Esophagus muscularis mucosa (tissue), 4 donors: Measurements from ENCODE around the gene DOCK6. TPM values are rescaled to one million over a fixed set of nuclear protein-coding genes. Genes with fewer than 3 reads are reported as not detected.
"Not testable (repeated sequence)": the region's sequence is repeated elsewhere in the genome, so short reads cannot be mapped to it uniquely, and the experiment has no call there.

Experiments
- DNase-seq: peaks from one replicate; pipeline ENCODE4 v3.0.0-alpha.2; 2017; ENCODE audit errors: extremely low spot score
- H3K27ac ChIP-seq, 4 donors: fragments of 200-600 bp; sonication (generic); replicated peaks in 1 of 4; 1 replicate in 3 of 4; 2 replicates in 1 of 4; pipeline ENCODE4 v1.5.1; 2016 to 2019; ENCODE audit warnings: mild to moderate bottlenecking in 1 of 4
- H3K27me3 ChIP-seq, 4 donors: fragments of 200-600 bp; sonication (generic); one replicate each; pipeline versions ENCODE4 v1.5.1 to v1.6.0; 2016 to 2019
- H3K36me3 ChIP-seq, 4 donors: fragments of 200-600 bp; sonication (generic); one replicate each; pipeline ENCODE4 v1.5.1; 2016 to 2019
- H3K4me1 ChIP-seq, 4 donors: fragments of 200-600 bp; sonication (generic); one replicate each; pipeline ENCODE4 v1.5.1; 2016 to 2019
- H3K4me3 ChIP-seq, 4 donors: fragments of 200-600 bp; sonication (generic); 1 replicate in 2 of 4; 2 replicates in 2 of 4; pipeline ENCODE4 v1.5.1; 2016 to 2019; ENCODE audit warnings: mild to moderate bottlenecking in 4 of 4, moderate library complexity in 1 of 4
- H3K9me3 ChIP-seq, 4 donors: fragments of 200-600 bp; sonication (generic); 1 replicate in 3 of 4; 2 replicates in 1 of 4; pipeline ENCODE4 v1.5.1; 2016 to 2019
- EP300 ChIP-seq: sonication (generic); formaldehyde crosslinking; IDR thresholded peaks from one replicate; pipeline ENCODE4 v1.6.1; 2017; ENCODE audit warnings: antibody characterized with exemption
- POLR2A ChIP-seq: fragments of 450-650 bp; IDR thresholded peaks from one replicate; pipeline ENCODE4 v1.6.1; 2017; ENCODE audit warnings: antibody characterized with exemption, moderate library complexity, mild to moderate bottlenecking, low read depth
- POLR2AphosphoS5 ChIP-seq, 2 donors: sonication (generic); formaldehyde crosslinking; IDR thresholded peaks; one replicate each; pipeline ENCODE4 v1.6.1; 2017; ENCODE audit warnings: antibody characterized with exemption in 2 of 2
- WGBS: methylation state at CpG from one replicate; pipeline ENCODE4 v1.1.5; 2018; 5-methylcytosine and 5-hydroxymethylcytosine counted together
- intact Hi-C: fragments of 100-400 bp; cut with DNase I; formaldehyde crosslinking; loops from one replicate; pipeline ENCODE4 v1.15.1; 2023
- total RNA-seq, 4 donors: library from RNA; depleted of rRNA; stranded (reverse); fragments of >200 nt; gene quantifications; one replicate each; pipeline versions ENCODE4 v1.1.0 to v1.2.1, GENCODE V29; 2016
- TF ChIP-seq, protein P1 (sequence below), 3 experiments: fragments of 200-600 bp in 2 of 3; fragments of 450-650 bp in 1 of 3; sonication (generic) in 2 of 3; IDR thresholded peaks; one replicate each; pipeline ENCODE4 v1.5.1; 2017 to 2019; ENCODE audit warnings: antibody characterized with exemption in 3 of 3, mild to moderate bottlenecking in 2 of 3, moderate library complexity in 1 of 3

Gene DOCK6
- total RNA-seq, 4 donors from 2014 or later, result 32.6 to 51.0 (median 40.1) TPM

DNA sequence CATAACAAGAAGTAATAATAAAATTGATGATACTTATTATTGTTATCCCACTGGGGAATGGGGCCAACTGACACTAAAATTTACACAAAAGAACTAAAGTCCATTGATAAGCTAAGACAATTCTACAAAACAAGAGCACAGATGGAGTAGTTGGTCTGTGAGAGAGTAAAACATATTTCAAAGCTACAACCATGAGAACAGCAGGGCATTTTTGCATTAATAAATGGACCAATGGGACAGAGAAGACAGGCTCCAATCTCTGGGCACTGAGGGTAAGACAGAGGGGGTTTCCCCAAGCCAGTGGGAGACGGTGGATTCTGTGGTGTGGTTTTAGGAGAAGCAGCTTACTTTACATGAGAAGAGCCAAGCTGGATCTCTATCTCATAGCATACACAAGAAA is 79.3 kb downstream of the DOCK6 start:
- Histone ChIP-seq H3K4me3 (no peak overlapping the region), H3K9me3 (no peaks in the 10 kb centered on the region), H3K27ac (peak overlapping the region; percentile 89 to 98 (median 96)), H3K36me3 (peaks cover 29 to 74% (median 63%) of the 10 kb centered on the region in 4 donors), H3K4me1 (peaks cover 60 to 99% (median 91%) of the 10 kb centered on the region in 4 donors), H3K27me3 (no peaks in the 10 kb centered on the region)
- intact Hi-C loops, result no loop called here
- WGBS, result 88% methylated on average over 1 of the region's 1 CpG
- TF ChIP-seq POLR2AphosphoS5 (IDR thresholded peaks at IDR 0.05) (no peak), POLR2A (no peak), EP300 (no peak)
- TF ChIP-seq, protein P1, sequence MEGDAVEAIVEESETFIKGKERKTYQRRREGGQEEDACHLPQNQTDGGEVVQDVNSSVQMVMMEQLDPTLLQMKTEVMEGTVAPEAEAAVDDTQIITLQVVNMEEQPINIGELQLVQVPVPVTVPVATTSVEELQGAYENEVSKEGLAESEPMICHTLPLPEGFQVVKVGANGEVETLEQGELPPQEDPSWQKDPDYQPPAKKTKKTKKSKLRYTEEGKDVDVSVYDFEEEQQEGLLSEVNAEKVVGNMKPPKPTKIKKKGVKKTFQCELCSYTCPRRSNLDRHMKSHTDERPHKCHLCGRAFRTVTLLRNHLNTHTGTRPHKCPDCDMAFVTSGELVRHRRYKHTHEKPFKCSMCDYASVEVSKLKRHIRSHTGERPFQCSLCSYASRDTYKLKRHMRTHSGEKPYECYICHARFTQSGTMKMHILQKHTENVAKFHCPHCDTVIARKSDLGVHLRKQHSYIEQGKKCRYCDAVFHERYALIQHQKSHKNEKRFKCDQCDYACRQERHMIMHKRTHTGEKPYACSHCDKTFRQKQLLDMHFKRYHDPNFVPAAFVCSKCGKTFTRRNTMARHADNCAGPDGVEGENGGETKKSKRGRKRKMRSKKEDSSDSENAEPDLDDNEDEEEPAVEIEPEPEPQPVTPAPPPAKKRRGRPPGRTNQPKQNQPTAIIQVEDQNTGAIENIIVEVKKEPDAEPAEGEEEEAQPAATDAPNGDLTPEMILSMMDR (IDR thresholded peaks at IDR 0.05), result no peak
- DNase-seq, result no peak

DNA sequence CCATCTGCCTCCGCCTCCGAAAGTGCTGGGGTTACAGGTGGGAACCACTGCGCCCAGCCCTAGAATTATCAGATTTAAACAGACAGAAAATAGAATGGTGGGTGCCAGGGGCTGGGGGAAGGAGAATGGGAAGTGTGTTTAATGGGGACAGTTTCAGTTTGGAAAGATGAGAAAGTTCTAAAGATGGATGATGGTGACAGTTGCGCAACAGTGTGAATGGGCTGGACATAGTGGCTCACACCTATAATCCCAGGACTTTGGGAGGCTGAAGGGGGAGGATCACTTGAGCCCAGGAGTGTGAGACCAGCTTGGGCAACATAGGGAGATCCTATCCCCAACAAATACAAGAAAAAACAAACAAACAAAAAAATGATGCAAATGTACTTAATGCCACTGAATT is 80.8 kb downstream of the DOCK6 start:
- peaks cover 48 to 90% (median 81%) of the 10 kb centered on the region in 4 donors for H3K4me1 ChIP-seq
- no peaks in the 10 kb centered on the region for H3K9me3 ChIP-seq
- peaks cover 37 to 74% (median 65%) of the 10 kb centered on the region in 4 donors for H3K36me3 ChIP-seq
- H3K27ac ChIP-seq, result peak overlapping the region; percentile 89 to 98 (median 96)
- no peak for TF ChIP-seq POLR2A
- TF ChIP-seq, protein P1 (IDR thresholded peaks at IDR 0.05), result no peak
- no peak for TF ChIP-seq EP300
- TF ChIP-seq POLR2AphosphoS5 (IDR thresholded peaks at IDR 0.05), result no peak
- intact Hi-C loops, result no loop called here
- no peak for DNase-seq
- no peaks in the 10 kb centered on the region for H3K27me3 ChIP-seq
- H3K4me3 ChIP-seq, result no peak overlapping the region
- whole genome bisulfite sequencing, result 75% methylated on average over 4 of the region's 4 CpGs

DNA sequence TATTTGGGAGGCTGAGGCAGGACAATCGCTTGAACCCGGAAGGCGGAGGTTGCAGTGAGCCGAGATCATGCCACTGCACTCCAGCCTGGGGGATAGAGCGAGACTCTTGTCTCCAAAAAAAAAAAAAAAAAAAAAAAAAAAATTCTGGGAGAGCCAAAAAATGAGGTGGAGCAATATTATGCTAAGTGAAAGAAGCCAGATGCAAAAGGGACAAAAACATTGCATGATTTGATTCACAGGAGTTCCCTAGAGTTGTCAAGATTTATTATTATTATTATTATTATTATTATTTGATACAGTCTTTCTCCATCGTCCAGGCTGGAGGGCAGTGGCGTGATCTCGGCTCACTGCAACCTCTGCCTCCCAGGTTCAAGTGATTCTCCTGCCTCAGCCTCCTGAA is 81.3 kb downstream of the DOCK6 start:
- peaks cover 37 to 74% (median 65%) of the 10 kb centered on the region in 4 donors for H3K36me3 ChIP-seq
- peak overlapping the region; percentile 89 to 98 (median 96) for H3K27ac ChIP-seq
- H3K9me3 ChIP-seq, DNase-seq, intact Hi-C loops, H3K27me3 ChIP-seq: not testable (repeated sequence)
- 44% methylated on average over 8 of the region's 8 CpGs for WGBS
- peak overlapping the region in 1 of 4 donors; percentile 2 for H3K4me3 ChIP-seq
- peaks cover 47 to 84% (median 76%) of the 10 kb centered on the region in 4 donors for H3K4me1 ChIP-seq

DNA sequence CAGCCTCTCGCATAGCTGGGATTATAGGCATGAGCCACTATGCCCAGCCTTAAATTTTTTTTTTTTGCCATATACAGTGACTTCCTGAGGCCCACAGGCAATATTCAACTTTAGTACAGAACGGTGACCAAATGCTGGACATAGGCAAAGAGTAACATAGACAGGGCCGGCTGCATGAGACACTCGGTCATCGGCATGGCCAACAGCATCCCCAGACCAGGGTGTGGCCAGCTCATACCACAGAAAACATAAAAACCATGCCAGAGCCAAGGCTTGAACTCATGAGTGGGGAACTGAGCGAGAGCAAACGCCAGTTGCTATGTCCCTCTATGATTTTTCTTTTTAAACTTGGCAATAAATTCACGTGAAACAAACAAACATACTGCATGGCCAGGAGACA is 82.0 kb downstream of the DOCK6 start:
- H3K4me1 ChIP-seq, result peaks cover 43 to 83% (median 70%) of the 10 kb centered on the region in 4 donors
- TF ChIP-seq, protein P1 (IDR thresholded peaks at IDR 0.05), result no peak
- no peak for TF ChIP-seq POLR2AphosphoS5 (IDR thresholded peaks at IDR 0.05)
- no peak for TF ChIP-seq POLR2A
- TF ChIP-seq EP300, result no peak
- intact Hi-C loops, result no loop called here
- no peaks in the 10 kb centered on the region for H3K27me3 ChIP-seq
- peaks cover 39 to 74% (median 65%) of the 10 kb centered on the region in 4 donors for H3K36me3 ChIP-seq
- H3K9me3 ChIP-seq, result no peaks in the 10 kb centered on the region
- H3K27ac ChIP-seq, result peak overlapping the region; percentile 89 to 98 (median 96)
- H3K4me3 ChIP-seq, result peak overlapping the region in 2 of 4 donors; percentile 2 to 10
- 35% methylated on average over 8 of the region's 8 CpGs for WGBS
- no peak for DNase-seq

DNA sequence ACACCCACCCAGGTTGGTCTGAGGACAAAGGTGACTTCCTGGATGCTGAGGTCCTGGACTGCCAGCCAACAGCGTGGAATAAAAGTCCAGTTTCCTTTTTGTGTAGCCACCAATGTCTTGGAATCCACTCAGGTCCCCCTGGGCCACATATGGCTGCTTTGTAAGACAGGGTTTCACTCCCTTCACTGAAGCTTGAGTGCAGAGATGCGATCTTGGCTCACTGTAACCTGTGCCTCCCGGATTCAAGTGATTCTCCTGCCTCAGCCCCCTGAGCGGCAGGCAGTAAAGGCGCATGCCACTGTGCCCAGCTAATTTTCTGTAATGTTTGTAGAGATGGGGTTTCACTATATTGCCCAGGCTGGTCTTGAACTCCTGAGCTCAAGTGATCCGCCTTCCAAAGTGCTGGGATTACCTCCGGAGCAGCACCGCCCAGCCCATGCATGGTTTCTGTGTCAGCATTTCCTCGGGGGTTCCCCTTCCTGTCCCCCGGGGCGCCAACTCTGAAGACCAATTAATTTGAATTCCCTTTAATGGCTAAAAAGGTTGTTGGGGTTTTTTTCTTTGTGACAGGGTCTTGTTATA is 82.5 kb downstream of the DOCK6 start:
- peak overlapping the region in 1 of 4 donors; percentile 2 for H3K4me3 ChIP-seq

DNA sequence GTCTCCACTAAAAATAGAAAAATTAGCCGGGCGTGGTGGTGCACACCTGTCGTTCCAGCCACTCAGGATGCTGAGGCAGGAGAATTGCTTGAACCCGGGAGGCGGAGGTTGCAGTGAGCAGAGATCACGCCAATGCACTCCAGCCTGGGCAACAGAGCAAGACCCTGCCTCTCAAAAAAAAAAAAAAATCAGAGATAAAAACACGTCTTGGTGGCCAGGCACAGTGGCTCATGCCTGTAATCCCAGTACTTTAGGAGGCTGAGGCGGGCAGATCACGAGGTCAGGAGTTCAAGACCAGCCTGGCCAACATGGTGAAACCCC is 83.2 kb downstream of the DOCK6 start:
- intact Hi-C loops, H3K27me3 ChIP-seq, H3K9me3 ChIP-seq, H3K4me3 ChIP-seq, DNase-seq: not testable (repeated sequence)
- Histone ChIP-seq H3K36me3 (peaks cover 51 to 74% (median 71%) of the 10 kb centered on the region in 4 donors), H3K27ac (peak overlapping the region; percentile 89 to 98 (median 96)), H3K4me1 (peaks cover 30 to 78% (median 57%) of the 10 kb centered on the region in 4 donors)
- WGBS, result 75% methylated on average over 9 of the region's 9 CpGs

More for the DNA sequence above, 82.5 kb downstream of the DOCK6 start:
- Histone ChIP-seq H3K27ac (peak overlapping the region; percentile 89 to 98 (median 96)), H3K36me3 (peaks cover 44 to 74% (median 66%) of the 10 kb centered on the region in 4 donors), H3K9me3 (no peaks in the 10 kb centered on the region), H3K4me1 (peaks cover 37 to 78% (median 64%) of the 10 kb centered on the region in 4 donors), H3K27me3 (no peaks in the 10 kb centered on the region)
- WGBS, result 69% methylated on average over 6 of the region's 11 CpGs
- DNase-seq, result no peak
- intact Hi-C loops, result no loop called here
- TF ChIP-seq EP300 (no peak), POLR2A (no peak), POLR2AphosphoS5 (IDR thresholded peaks at IDR 0.05) (no peak)
- TF ChIP-seq, protein P1 (IDR thresholded peaks at IDR 0.05), result no peak
